HCT116 (cell line): Measurements from ENCODE around the gene SCUBE2. TPM values are rescaled to one million over a fixed set of nuclear protein-coding genes. Genes with fewer than 3 reads are reported as not detected.

Source experiments
- ATAC-seq: fragments of 200-7000 bp; cut with Tn5 transposase; 2 replicates; pipeline ENCODE4 v1.9.1; 2020; ENCODE audit warnings: mild to moderate bottlenecking, moderate library complexity
- BruUV-seq: library from RNA; stranded (reverse); fragments of 400-500 nt; replicated peaks from 2 replicates; lab custom pipeline; 2021; lab: Mats Ljungman, UMichigan
- CTCF ChIA-PET: fragments of 300-600 bp; sonication (Branson Sonifier 250); formaldehyde crosslinking; loops from one replicate; lab custom pipeline; 2021; ENCODE audit warnings: antibody characterized with exemption; lab: Charles Lee
- POLR2A ChIA-PET: fragments of 300-600, 350-600 bp; sonication (Branson Sonifier 250); formaldehyde crosslinking; loops from one replicate; lab custom pipeline; 2021; ENCODE audit warnings: antibody characterized with exemption; lab: Charles Lee
- RAD21 ChIA-PET, 2 experiments: fragments of 300-600 bp; sonication (Branson Sonifier 250); formaldehyde crosslinking; loops; one replicate each; lab custom pipeline; 2023; ENCODE audit warnings: low total read pairs in 2 of 2; ENCODE audit not compliant: uncharacterized antibody in 2 of 2, unreplicated experiment in 2 of 2, low non-redundant PET in 1 of 2; lab: Charles Lee
- DNase-seq: peaks from one replicate; pipeline ENCODE4 v3.0.0-alpha.2; 2010; ENCODE audit warnings: low read depth, low spot score
- H2AFZ ChIP-seq: fragments of 200-600 bp; shearing (Covaris generic), sonication (generic); 2 replicates; pipeline ENCODE4 v1.6.1; 2017; ENCODE audit warnings: low read depth, mixed run types, mixed read lengths, antibody characterized with exemption, low read length; ENCODE audit not compliant: poor library complexity, severe bottlenecking
- H3K27ac ChIP-seq: 2 replicates; pipeline ENCODE4 v1.5.1; 2012; ENCODE audit warnings: low read depth, low read length
- H3K27me3 ChIP-seq: fragments of 200-600 bp; sonication (generic); 2 replicates; pipeline ENCODE4 v1.6.1; 2016; ENCODE audit warnings: mixed run types, low read length, mixed read lengths; ENCODE audit not compliant: insufficient read depth
- H3K36me3 ChIP-seq, 2 experiments: fragments of 200-500 bp in 1 of 2; fragments of 200-600 bp in 1 of 2; sonication (Bioruptor generic) in 1 of 2; sonication (generic) in 1 of 2; 2 replicates each; pipeline versions ENCODE4 v1.5.1 to v1.6.1; 2014 to 2016; ENCODE audit warnings: low read length in 2 of 2, inconsistent platforms in 1 of 2, mixed read lengths in 1 of 2, mixed run types in 1 of 2; ENCODE audit not compliant: insufficient read depth in 2 of 2, control insufficient read depth in 1 of 2
- H3K4me1 ChIP-seq, 2 experiments: fragments of 200-600 bp in 1 of 2; sonication (generic) in 1 of 2; 2 replicates each; pipeline versions ENCODE4 v1.5.1 to v1.6.1; 2012 to 2017; ENCODE audit warnings: low read length in 2 of 2, inconsistent platforms in 1 of 2, mild to moderate bottlenecking in 1 of 2, mixed read lengths in 1 of 2, mixed run types in 1 of 2, moderate library complexity in 1 of 2; ENCODE audit not compliant: insufficient read depth in 2 of 2, control insufficient read depth in 1 of 2
- H3K4me2 ChIP-seq: fragments of 200-600 bp; sonication (generic); 2 replicates; pipeline ENCODE4 v1.6.1; 2017; ENCODE audit warnings: mixed run types, low read length, mixed read lengths
- H3K4me3 ChIP-seq, 2 experiments: fragments of 200-600 bp in 1 of 2; sonication (generic) in 1 of 2; replicated peaks in 1 of 2; 2 replicates each; pipeline ENCODE4 v1.5.1; 2011 to 2016; ENCODE audit warnings: low read length in 2 of 2, control low read depth in 1 of 2, low read depth in 1 of 2, mild to moderate bottlenecking in 1 of 2, mixed read lengths in 1 of 2, mixed run types in 1 of 2
- H3K79me2 ChIP-seq: fragments of 200-600 bp; sonication (generic); 2 replicates; pipeline ENCODE4 v1.6.1; 2017; ENCODE audit warnings: mild to moderate bottlenecking, mixed run types, low read length, moderate library complexity, mixed read lengths; ENCODE audit not compliant: insufficient read depth
- H3K9ac ChIP-seq: fragments of 200-600 bp; sonication (generic); 2 replicates; pipeline ENCODE4 v1.6.1; 2016; ENCODE audit warnings: low read length, mixed read lengths
- H3K9me2 ChIP-seq: fragments of 200-600 bp; sonication (generic), shearing (Covaris generic); 2 replicates; pipeline ENCODE4 v1.6.1; 2017; ENCODE audit warnings: mixed run types, mild to moderate bottlenecking, moderate library complexity; ENCODE audit not compliant: insufficient read depth
- H3K9me3 ChIP-seq, 2 experiments: fragments of 200-500 bp in 1 of 2; fragments of 200-600 bp in 1 of 2; sonication (Bioruptor generic) in 1 of 2; sonication (generic) in 1 of 2; 2 replicates each; pipeline ENCODE4 v1.6.1; 2014 to 2017; ENCODE audit warnings: low read length in 2 of 2, mixed read lengths in 2 of 2, inconsistent platforms in 1 of 2, low read depth in 1 of 2, mild to moderate bottlenecking in 1 of 2, mixed run types in 1 of 2, moderate library complexity in 1 of 2; ENCODE audit not compliant: control insufficient read depth in 1 of 2, insufficient read depth in 1 of 2
- H4K20me1 ChIP-seq: fragments of 200-600 bp; sonication (generic), shearing (Covaris generic); 2 replicates; pipeline ENCODE4 v1.6.1; 2017; ENCODE audit warnings: mixed run types, mild to moderate bottlenecking, moderate library complexity; ENCODE audit not compliant: insufficient read depth
- CEBPB ChIP-seq: IDR thresholded peaks from 2 replicates; pipeline ENCODE4 v1.6.1; 2012; ENCODE audit warnings: low read depth
- EGR1 ChIP-seq: IDR thresholded peaks from 2 replicates; pipeline ENCODE4 v1.6.1; 2012; ENCODE audit warnings: low read depth
- EZH2 ChIP-seq: fragments of 200-600 bp; sonication (generic); IDR thresholded peaks from 2 replicates; pipeline ENCODE4 v1.6.1; 2017; ENCODE audit warnings: antibody characterized with exemption, mixed run types
- EZH2phosphoT487 ChIP-seq: fragments of 200-600 bp; IDR thresholded peaks from 2 replicates; pipeline ENCODE4 v1.6.1; 2018; ENCODE audit warnings: antibody characterized with exemption, borderline replicate concordance
- JUND ChIP-seq: IDR thresholded peaks from 2 replicates; pipeline ENCODE4 v1.6.1; 2012
- POLR2A ChIP-seq: IDR thresholded peaks from 2 replicates; pipeline ENCODE4 v1.7.0; 2011; ENCODE audit warnings: borderline replicate concordance; ENCODE audit not compliant: insufficient read depth, insufficient read length; ENCODE audit errors: extremely low read depth
- POLR2AphosphoS5 ChIP-seq: IDR thresholded peaks from 2 replicates; pipeline ENCODE4 v1.6.1; 2011; ENCODE audit warnings: mild to moderate bottlenecking, low read depth, low read length, moderate library complexity
- SIN3A ChIP-seq: IDR thresholded peaks from 2 replicates; pipeline ENCODE4 v1.6.1; 2012; ENCODE audit warnings: low read depth
- SRF ChIP-seq: IDR thresholded peaks from 2 replicates; pipeline ENCODE4 v1.6.1; 2012; ENCODE audit warnings: low read depth
- TCF7L2 ChIP-seq: IDR thresholded peaks from 2 replicates; pipeline ENCODE4 v1.7.0; 2011; ENCODE audit warnings: borderline replicate concordance, inconsistent platforms; ENCODE audit not compliant: insufficient read depth, insufficient read length; ENCODE audit errors: extremely low read depth
- YY1 ChIP-seq: IDR thresholded peaks from 2 replicates; pipeline ENCODE4 v1.6.1; 2011; ENCODE audit warnings: low read length, low read depth, moderate library complexity, mild to moderate bottlenecking; ENCODE audit not compliant: insufficient replicate concordance; ENCODE audit errors: extremely low read depth
- intact Hi-C: fragments of 100-400 bp; cut with micrococcal nuclease; formaldehyde crosslinking; loops from 2 replicates; pipeline ENCODE4 v1.10.0; 2022
- total RNA-seq: library from RNA; stranded (reverse); gene quantifications from one replicate; pipeline ENCODE4 v1.2.1, GENCODE V29; 2021; ENCODE audit not compliant: unreplicated experiment
- TF ChIP-seq, protein P1 (sequence below): IDR thresholded peaks from 2 replicates; pipeline ENCODE4 v1.6.1; 2011; ENCODE audit warnings: mild to moderate bottlenecking, low read length, moderate library complexity; ENCODE audit not compliant: insufficient replicate concordance; ENCODE audit errors: extremely low read depth
- TF ChIP-seq, protein P2 (sequence below), 3 experiments: fragments of 200-600 bp in 1 of 3; sonication (generic) in 1 of 3; IDR thresholded peaks in 2 of 3; conservative IDR thresholded peaks in 1 of 3; 2 replicates each; pipeline ENCODE4 v1.5.1; 2012 to 2017; ENCODE audit warnings: low read depth in 2 of 3, low read length in 2 of 3, antibody characterized with exemption in 1 of 3, borderline replicate concordance in 1 of 3, control low read depth in 1 of 3, mild to moderate bottlenecking in 1 of 3, mixed read lengths in 1 of 3, mixed run types in 1 of 3, moderate library complexity in 1 of 3; ENCODE audit not compliant: insufficient read depth in 1 of 3
- TF ChIP-seq, protein P3 (sequence below): IDR thresholded peaks from 2 replicates; pipeline ENCODE4 v1.6.1; 2012

The SCUBE2 gene
- total RNA-seq, 1 experiment from 2014 or later: 1.3 TPM

DNA sequence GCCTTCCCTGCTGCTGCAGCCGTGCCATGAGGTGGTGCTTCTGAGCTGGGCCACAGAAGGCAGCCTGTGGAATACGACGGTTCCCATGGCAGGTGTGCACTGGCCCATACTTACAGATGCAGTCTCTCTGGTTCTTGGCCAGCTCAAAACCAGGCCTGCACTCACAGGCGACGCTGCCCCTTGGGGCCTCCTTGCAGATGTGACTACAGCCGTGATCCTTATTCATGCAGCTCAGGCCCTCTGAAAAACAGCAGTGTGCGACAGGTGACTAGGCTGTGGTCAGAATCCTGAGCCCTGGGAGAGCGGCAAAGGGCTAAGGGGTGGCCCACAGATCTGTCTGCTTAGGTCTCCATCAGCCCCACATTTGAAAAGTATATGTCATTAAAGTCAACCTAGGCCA is 22.1 kb downstream of the SCUBE2 start:
- H3K27me3 ChIP-seq: no peaks in the 10 kb centered on the region
- no peak overlapping the region for H2AFZ ChIP-seq
- POLR2A ChIA-PET: no interaction called here
- no peak overlapping the region for H3K27ac ChIP-seq
- H3K79me2 ChIP-seq: no peaks in the 10 kb centered on the region
- RAD21 ChIA-PET: no interaction called here
- CTCF ChIA-PET: no interaction called here
- no peaks in the 10 kb centered on the region for H3K4me1 ChIP-seq
- H4K20me1 ChIP-seq: no peaks in the 10 kb centered on the region
- H3K4me2 ChIP-seq: no peak overlapping the region
- intact Hi-C loops: no loop called here
- ATAC-seq: no peak
- no peaks in the 10 kb centered on the region for H3K9me2 ChIP-seq
- no peaks in the 10 kb centered on the region for H3K36me3 ChIP-seq
- no peaks in the 10 kb centered on the region for H3K9me3 ChIP-seq
- no peak overlapping the region for H3K9ac ChIP-seq
- no TSS peak for BruUV-seq
- TF ChIP-seq SIN3A: no peak
- TF ChIP-seq, protein P1, sequence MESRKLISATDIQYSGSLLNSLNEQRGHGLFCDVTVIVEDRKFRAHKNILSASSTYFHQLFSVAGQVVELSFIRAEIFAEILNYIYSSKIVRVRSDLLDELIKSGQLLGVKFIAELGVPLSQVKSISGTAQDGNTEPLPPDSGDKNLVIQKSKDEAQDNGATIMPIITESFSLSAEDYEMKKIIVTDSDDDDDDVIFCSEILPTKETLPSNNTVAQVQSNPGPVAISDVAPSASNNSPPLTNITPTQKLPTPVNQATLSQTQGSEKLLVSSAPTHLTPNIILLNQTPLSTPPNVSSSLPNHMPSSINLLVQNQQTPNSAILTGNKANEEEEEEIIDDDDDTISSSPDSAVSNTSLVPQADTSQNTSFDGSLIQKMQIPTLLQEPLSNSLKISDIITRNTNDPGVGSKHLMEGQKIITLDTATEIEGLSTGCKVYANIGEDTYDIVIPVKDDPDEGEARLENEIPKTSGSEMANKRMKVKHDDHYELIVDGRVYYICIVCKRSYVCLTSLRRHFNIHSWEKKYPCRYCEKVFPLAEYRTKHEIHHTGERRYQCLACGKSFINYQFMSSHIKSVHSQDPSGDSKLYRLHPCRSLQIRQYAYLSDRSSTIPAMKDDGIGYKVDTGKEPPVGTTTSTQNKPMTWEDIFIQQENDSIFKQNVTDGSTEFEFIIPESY: no peak
- DNase-seq: no peak
- no peak overlapping the region for H3K4me3 ChIP-seq

DNA sequence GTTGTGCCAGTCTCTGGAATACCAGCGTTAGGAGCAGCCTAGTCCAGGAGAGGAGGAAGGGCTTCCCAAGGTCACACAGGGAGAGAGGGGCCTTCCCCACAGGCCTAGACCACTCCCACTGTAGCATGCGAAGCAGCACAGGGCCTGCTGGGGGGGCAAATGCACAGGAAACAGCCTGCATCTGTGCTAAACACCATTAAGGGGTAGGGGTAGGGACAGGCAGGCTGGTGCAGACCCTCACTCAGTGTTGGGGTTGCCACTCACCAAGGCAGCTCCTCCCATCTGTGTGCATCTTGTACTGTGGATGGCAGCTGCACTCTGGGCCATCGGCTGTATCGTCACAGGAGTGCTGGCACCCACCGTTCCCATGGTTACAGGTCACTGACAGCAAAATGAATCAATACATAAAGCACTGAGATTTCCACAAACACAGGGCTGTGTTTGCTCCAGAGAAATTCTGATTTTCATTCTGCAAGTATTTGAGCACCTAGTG is 24.9 kb downstream of the SCUBE2 start:
- Histone ChIP-seq H3K9me2 (no peaks in the 10 kb centered on the region), H3K27me3 (no peaks in the 10 kb centered on the region), H3K36me3 (no peaks in the 10 kb centered on the region), H2AFZ (no peak overlapping the region), H3K9ac (no peak overlapping the region), H3K4me3 (no peak overlapping the region), H3K27ac (no peak overlapping the region), H3K79me2 (no peaks in the 10 kb centered on the region), H3K4me2 (no peak overlapping the region), H3K9me3 (no peaks in the 10 kb centered on the region), H3K4me1 (no peaks in the 10 kb centered on the region), H4K20me1 (no peaks in the 10 kb centered on the region)
- DNase-seq: no peak
- ChIA-PET POLR2A (no interaction called here), RAD21 (no interaction called here), CTCF (no interaction called here)
- no peak for ATAC-seq
- no TSS peak for BruUV-seq
- intact Hi-C loops: no loop called here
- no peak for TF ChIP-seq CEBPB
- TF ChIP-seq, protein P2, sequence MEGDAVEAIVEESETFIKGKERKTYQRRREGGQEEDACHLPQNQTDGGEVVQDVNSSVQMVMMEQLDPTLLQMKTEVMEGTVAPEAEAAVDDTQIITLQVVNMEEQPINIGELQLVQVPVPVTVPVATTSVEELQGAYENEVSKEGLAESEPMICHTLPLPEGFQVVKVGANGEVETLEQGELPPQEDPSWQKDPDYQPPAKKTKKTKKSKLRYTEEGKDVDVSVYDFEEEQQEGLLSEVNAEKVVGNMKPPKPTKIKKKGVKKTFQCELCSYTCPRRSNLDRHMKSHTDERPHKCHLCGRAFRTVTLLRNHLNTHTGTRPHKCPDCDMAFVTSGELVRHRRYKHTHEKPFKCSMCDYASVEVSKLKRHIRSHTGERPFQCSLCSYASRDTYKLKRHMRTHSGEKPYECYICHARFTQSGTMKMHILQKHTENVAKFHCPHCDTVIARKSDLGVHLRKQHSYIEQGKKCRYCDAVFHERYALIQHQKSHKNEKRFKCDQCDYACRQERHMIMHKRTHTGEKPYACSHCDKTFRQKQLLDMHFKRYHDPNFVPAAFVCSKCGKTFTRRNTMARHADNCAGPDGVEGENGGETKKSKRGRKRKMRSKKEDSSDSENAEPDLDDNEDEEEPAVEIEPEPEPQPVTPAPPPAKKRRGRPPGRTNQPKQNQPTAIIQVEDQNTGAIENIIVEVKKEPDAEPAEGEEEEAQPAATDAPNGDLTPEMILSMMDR (IDR thresholded peaks at IDR 0.05 in 2 of 3, conservative IDR thresholded peaks at IDR 0.05 in 1 of 3; ENCODE audit: borderline replicate concordance in 1 of 3, insufficient read depth in 1 of 3, low read depth in 2 of 3, low read length in 2 of 3): no peak
- TF ChIP-seq SIN3A: no peak
- TF ChIP-seq POLR2A: no peak
- TF ChIP-seq EZH2: no peak
- no peak for TF ChIP-seq POLR2AphosphoS5
- TF ChIP-seq, protein P3, sequence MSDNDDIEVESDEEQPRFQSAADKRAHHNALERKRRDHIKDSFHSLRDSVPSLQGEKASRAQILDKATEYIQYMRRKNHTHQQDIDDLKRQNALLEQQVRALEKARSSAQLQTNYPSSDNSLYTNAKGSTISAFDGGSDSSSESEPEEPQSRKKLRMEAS: no peak
- TF ChIP-seq TCF7L2: no peak
- TF ChIP-seq EZH2phosphoT487: no peak
- TF ChIP-seq EGR1: no peak
- TF ChIP-seq, protein P1: no peak
- TF ChIP-seq JUND: no peak
- no peak for TF ChIP-seq SRF
- no peak for TF ChIP-seq YY1
